ENCODE measurements around the gene CRELD1.

DNA sequence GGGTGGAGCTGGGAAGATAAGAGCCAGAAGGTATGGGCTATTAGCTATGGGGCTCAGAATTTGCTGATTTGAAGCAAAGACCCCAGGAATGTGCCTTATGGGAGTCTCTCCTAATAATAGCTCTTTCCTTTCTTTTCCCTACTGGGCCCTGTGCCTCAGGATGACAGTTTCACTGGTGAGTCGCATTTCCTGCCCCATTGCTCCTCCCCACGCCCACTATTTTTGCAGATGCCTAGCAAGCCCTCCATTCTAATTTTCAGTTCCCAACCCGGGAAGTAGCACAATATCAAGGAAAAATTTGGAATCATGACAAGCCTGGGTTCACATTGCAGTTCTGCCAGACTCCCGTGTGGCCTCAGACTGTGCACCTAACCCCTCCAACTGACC is 30.4 kb upstream of the CRELD1 start:
- TF ChIP-seq, protein P1, sequence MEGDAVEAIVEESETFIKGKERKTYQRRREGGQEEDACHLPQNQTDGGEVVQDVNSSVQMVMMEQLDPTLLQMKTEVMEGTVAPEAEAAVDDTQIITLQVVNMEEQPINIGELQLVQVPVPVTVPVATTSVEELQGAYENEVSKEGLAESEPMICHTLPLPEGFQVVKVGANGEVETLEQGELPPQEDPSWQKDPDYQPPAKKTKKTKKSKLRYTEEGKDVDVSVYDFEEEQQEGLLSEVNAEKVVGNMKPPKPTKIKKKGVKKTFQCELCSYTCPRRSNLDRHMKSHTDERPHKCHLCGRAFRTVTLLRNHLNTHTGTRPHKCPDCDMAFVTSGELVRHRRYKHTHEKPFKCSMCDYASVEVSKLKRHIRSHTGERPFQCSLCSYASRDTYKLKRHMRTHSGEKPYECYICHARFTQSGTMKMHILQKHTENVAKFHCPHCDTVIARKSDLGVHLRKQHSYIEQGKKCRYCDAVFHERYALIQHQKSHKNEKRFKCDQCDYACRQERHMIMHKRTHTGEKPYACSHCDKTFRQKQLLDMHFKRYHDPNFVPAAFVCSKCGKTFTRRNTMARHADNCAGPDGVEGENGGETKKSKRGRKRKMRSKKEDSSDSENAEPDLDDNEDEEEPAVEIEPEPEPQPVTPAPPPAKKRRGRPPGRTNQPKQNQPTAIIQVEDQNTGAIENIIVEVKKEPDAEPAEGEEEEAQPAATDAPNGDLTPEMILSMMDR (IDR thresholded peaks at IDR 0.05 in 2 of 3, conservative IDR thresholded peaks at IDR 0.05 in 1 of 3; ENCODE audit: borderline replicate concordance in 1 of 3, insufficient read depth in 1 of 3, low read depth in 2 of 3, low read length in 2 of 3), result no peak
- TF ChIP-seq POLR2AphosphoS5 (IDR thresholded peaks at IDR 0.05; ENCODE audit: low read depth, low read length) (no peak), POLR2A (IDR thresholded peaks at IDR 0.05; ENCODE audit: borderline replicate concordance, extremely low read depth, insufficient read depth, insufficient read length) (no peak), FOSL1 (IDR thresholded peaks at IDR 0.05; ENCODE audit: low read depth) (no peak), SP1 (IDR thresholded peaks at IDR 0.05; ENCODE audit: low read depth) (no peak)

Measured in HCT116 (cell line).